ENCODE measurements around the gene ZBTB20.

The ZBTB20 gene

DNA sequence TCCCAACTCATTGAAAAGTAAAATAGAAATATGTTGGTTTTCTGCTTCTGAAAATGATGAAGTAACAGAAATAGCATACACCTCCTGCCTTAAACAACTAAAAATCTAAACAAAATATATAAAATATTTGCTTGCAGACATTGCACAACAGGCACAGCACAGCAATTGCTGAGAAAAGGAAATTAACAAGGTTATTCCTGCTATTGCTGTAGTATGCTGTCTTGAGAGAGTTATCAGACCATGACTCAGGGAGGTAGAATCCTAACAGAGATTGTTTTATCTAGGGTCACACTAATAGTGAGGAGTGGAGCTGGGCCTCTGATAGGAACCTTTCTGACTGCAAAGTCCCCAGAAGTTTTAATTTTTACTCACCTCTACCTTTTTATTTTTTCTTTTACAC, 72.6 kb downstream of the ZBTB20 start:
- FAIRE-seq, result no peak
- TF ChIP-seq, protein P1, sequence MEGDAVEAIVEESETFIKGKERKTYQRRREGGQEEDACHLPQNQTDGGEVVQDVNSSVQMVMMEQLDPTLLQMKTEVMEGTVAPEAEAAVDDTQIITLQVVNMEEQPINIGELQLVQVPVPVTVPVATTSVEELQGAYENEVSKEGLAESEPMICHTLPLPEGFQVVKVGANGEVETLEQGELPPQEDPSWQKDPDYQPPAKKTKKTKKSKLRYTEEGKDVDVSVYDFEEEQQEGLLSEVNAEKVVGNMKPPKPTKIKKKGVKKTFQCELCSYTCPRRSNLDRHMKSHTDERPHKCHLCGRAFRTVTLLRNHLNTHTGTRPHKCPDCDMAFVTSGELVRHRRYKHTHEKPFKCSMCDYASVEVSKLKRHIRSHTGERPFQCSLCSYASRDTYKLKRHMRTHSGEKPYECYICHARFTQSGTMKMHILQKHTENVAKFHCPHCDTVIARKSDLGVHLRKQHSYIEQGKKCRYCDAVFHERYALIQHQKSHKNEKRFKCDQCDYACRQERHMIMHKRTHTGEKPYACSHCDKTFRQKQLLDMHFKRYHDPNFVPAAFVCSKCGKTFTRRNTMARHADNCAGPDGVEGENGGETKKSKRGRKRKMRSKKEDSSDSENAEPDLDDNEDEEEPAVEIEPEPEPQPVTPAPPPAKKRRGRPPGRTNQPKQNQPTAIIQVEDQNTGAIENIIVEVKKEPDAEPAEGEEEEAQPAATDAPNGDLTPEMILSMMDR (IDR thresholded peaks at IDR 0.05; ENCODE audit: insufficient read depth, missing control alignments), result no peak
- no peak for DNase-seq (ENCODE audit: insufficient read length, low spot score)

DNA sequence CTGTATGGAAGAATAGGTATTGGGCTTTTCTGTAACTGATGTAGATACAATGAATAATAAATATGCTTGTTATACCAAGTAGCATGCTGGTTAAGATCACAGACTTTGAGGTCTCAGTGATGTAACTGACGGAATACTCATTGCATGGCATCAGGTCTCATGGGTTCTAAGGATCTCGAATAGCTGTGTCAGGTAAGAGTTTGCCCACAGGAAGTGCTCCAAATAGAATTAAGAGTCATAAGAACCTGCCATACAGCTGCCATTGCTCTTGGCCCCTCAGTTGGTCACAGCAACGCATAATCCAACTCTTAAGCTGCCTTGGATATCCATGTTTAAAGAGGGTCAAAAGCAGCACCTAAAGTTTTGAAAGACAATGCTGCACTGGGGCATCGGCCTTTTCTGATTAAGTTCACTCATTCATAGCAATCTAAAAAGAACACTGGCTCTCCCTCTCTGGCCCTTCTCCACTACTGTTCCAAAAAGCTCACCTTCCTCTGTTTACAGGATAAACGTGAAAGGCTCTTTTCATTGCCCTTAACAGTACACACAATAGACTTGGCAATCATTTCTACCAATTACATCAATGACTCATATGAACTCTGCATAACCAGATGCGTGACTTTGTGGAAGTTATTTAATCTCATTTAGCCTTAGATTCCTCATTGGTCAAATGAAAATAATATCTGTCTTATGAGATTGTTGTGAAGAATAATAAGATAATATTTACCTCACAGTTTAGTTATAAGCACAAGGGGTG, 74.6 kb downstream of the ZBTB20 start:
- TF ChIP-seq, protein P1 (IDR thresholded peaks at IDR 0.05; ENCODE audit: insufficient read depth, missing control alignments), result no peak
- DNase-seq (ENCODE audit: insufficient read length, low spot score) (no peak), FAIRE-seq (no peak)

DNA sequence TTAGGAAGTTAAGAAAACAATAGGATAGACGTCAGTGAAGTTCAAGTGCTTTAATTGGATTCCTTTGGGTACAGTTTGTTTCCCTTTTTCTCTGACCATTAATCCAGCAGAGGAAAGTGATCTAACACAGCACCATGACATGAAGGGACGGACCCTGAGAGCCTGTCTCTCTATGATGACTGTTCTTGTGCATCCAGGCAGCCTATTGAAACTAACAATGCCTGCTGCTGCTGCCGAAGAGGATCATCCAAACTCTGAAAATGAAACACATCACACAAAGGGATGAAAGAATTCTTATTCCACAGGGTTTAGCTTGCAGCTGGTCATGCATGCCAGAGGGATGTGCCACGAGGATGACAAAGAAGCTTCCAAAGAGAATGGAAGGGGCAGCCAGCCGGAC, 75.5 kb downstream of the ZBTB20 start:
- TF ChIP-seq, protein P1 (IDR thresholded peaks at IDR 0.05; ENCODE audit: insufficient read depth, missing control alignments), result no peak
- FAIRE-seq, result no peak
- no peak for DNase-seq (ENCODE audit: insufficient read length, low spot score)

DNA sequence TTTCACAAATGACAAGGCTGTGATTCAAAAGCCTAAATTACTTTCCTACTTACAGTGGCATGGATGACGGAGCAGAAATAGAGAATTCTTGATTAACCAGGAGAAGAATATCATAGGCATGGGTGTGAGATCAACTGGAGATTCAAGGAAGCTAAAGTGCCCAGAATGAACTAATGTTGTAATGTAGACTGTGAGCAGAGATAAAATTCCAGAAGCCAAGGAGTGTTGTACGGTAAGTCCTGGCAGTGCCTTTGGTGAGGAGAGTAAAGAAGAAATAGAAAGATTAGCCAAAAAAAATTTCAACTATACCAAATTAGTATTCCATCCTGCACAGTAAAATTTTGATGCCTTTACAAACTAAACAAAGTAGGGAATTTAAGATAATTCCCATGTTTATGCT, 75.9 kb downstream of the ZBTB20 start:
- no peak for FAIRE-seq
- DNase-seq (ENCODE audit: insufficient read length, low spot score), result no peak
- TF ChIP-seq, protein P1 (IDR thresholded peaks at IDR 0.05; ENCODE audit: insufficient read depth, missing control alignments), result no peak

DNA sequence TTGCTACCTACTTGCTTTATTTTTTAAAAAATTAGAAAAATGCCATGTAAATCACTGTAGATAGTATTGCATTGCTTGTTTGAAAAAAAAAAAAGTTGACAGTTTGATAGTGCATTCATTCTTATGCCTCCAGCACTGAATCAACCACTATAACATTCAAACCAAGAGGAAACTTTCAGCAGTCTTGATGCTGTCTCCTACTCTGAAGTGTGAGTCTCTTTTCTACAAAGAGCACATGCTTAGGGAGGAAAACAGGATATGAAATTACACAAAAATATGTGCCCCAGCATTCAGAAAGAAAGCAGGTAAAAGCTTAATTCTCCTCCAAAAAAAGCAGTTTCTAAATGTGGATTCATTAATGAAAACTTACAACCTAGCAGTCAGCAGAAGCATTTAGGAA, 78.3 kb downstream of the ZBTB20 start:
- no peak for DNase-seq (ENCODE audit: insufficient read length, low spot score)
- TF ChIP-seq, protein P1 (IDR thresholded peaks at IDR 0.05; ENCODE audit: insufficient read depth, missing control alignments), result no peak
- no peak for FAIRE-seq

DNA sequence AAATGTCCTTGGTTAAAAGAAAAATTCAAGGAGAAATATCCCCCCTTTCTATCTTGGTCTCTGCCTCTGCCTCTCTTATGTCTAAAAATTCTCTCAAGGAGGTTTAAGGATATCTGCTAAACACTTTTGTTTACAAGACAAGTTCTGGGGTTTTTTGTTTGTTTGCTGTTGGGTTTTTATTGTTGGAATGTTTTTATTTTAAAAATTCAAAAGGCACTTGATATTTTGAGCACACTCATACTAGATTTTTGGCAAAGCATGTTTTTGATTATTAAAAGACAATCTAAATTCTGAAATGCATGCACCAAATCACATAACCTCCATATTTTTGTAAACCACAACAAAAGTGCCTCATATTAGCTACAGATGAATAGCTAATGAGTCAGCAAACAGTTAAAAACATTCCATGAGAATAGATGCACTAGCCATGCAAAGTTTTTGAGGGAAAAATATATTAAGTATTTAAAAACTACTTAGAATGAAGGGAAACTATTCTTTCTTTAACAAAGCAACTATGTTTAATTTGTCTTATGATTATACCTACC, 84.6 kb downstream of the ZBTB20 start:
- TF ChIP-seq, protein P1 (IDR thresholded peaks at IDR 0.05; ENCODE audit: insufficient read depth, missing control alignments), result no peak
- FAIRE-seq (no peak), DNase-seq (ENCODE audit: insufficient read length, low spot score) (no peak)

DNA sequence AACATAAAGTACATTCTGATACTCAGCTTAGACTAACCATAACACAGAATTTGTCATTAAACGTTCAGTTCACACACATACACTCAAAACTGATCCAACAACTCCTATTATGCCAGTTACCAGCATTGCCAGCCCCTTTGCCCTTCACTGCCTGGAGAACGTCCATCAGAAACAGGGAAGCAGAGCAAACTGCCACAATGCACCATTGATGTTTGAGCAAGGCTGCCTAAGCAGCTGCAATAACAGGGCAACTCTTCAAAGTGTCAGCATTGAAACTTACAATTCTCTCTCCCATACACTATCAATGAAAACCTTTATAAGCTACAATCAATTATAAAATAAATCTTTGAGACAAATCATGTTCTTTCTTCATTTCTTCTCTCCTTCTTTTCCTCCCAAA, 85.1 kb downstream of the ZBTB20 start:
- no peak for DNase-seq (ENCODE audit: insufficient read length, low spot score)
- TF ChIP-seq, protein P1 (IDR thresholded peaks at IDR 0.05; ENCODE audit: insufficient read depth, missing control alignments), result no peak
- no peak for FAIRE-seq
